NCI-H345 treated with DMSO at 0.1 percent for 48 hours (cell line): ENCODE results near the gene CNDP1.
"Not testable (repeated sequence)": the region's sequence is repeated elsewhere in the genome, so short reads cannot be mapped to it uniquely, and the experiment has no call there.

ENCODE experiments used
- DNase-seq: peaks from one replicate; lab custom pipeline; 2025; ENCODE audit not compliant: unreplicated experiment; lab: John Stamatoyannopoulos, UW

CNDP1 gene, protein sequence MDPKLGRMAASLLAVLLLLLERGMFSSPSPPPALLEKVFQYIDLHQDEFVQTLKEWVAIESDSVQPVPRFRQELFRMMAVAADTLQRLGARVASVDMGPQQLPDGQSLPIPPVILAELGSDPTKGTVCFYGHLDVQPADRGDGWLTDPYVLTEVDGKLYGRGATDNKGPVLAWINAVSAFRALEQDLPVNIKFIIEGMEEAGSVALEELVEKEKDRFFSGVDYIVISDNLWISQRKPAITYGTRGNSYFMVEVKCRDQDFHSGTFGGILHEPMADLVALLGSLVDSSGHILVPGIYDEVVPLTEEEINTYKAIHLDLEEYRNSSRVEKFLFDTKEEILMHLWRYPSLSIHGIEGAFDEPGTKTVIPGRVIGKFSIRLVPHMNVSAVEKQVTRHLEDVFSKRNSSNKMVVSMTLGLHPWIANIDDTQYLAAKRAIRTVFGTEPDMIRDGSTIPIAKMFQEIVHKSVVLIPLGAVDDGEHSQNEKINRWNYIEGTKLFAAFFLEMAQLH

DNA sequence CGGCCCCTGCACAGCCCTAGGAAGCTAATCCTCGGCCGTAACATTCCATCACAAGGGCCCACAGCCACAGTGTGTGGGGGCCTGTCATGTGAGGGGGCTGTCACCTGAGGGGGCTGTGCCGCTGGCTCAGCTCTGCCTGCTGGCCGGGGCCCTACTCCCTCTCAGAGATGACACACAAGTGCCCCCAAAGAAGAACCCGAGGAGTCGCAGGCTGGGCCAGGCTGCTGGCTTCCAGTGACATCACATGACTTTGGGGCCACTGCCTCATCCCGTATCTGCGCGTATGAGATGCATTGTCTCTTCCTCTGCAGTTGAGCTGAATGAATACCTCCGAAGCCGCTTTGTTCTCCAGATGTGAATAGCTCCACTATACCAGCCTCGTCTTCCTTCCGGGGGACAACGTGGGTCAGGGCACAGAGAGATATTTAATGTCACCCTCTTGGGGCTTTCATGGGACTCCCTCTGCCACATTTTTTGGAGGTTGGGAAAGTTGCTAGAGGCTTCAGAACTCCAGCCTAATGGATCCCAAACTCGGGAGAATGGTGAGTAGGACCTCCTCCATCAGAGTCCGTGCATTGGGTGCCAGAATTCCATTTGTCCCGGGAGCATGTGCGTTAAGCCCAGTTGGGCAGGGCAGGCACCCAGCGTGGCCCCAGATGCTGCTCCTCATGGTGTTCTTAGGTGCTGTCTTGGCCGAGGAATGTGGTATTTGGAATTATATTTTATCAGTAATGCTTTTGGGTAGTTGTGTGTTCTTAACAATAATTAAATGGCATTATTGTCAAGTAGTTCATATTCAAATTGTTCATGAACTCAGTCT, at the start of gene CNDP1:
Gene CNDP1, plus strand, starts transcription at position 351 of the 820 bp plus-strand sequence. Its CDS starts 168 bp downstream, at position 519.
- no peak for DNase-seq

DNA sequence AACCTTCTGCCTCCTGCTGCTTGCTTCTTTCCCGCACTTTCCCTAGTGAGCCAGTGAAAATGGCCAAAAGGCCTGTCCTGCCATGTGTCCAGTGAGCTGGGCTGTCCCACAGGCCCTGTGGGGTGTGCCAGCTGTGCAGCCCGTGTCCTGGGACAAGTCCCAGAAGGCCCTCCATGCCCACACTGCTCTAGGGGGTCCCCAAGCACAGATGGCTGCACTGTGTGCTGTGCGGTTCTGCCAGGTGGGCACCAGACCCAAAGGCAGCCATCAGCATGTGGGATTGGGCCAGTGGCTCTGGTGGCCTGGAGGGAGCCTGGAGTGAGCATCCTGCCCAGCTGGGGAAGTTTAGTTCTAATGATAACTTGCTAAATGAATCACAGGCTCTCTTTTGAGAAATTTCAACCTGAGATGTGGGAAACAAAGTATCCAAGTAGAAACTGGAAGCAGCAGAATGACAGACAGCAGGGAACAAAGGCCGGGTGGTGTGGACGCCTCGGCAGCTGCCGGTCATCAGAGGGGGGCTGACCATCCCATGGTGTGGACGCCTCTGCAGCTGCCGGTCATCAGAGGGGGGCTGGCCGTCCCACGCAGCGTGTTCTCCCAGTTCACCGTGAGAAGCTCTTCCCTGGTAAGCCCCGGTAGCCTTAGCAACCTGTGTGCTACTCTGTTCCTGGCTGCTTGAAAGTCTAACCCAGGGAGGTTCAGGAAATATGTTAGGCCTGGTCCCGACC, 48.0 kb upstream of the CNDP1 start:
- no peak for DNase-seq

DNA sequence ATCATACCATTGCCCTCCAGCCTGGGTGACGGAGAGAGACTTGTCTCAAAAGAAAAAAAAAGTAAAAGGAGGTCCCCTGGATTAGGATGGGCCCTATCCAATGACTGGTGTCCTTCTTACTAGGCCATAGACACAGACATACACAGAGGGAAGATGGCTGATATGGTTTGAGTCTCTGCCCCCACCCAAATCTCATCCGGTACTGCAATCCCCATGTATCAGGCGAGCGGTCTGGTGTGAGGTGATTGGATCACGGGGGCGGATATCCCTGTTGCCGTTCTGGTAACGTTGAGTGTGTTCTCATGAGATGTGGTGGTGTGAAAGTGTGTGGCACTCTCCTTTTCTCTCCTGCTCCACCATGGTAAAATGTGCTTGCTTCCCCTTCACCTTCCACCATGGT, 45.9 kb upstream of the CNDP1 start:
- DNase-seq, result no peak

DNA sequence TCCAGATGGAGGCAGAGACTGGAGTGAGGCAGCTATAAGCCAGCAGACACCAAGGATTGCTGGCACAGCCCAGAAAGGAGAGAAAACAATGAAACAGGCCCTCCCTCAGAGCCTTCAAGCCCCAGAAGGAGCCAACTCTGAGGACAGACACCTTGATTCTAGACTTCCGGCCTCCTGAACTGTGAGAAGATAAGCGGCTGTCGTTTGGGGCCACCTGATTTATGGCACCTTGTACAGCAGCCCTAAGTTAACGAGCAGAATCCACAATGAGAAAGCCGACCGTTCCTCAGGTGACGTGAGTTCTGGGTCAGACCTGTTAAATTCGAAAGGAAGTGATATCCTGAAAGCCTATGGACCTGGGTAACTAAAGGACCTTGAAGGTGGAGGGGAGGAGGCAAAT, 45.4 kb upstream of the CNDP1 start:
- DNase-seq, result no peak

DNA sequence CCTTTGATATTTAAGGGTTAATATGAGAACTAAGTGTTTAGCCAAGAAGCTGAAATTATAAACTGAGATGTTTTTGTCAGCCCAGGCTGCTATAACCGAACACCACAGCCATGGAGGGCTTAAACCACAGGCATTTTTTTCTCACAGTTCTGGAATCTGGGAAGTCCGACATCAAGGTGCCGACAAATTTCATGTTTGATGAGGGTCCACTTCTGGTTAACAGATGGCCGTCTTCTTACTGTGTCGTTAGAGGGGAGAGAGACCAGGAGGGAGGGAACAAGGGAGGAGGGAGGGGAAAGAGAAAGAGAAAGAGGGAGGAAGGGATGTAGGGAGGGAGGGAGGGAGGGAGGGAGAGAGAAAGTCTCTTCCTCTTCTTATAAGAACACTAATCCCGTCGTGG, 44.6 kb upstream of the CNDP1 start:
- DNase-seq, result no peak

DNA sequence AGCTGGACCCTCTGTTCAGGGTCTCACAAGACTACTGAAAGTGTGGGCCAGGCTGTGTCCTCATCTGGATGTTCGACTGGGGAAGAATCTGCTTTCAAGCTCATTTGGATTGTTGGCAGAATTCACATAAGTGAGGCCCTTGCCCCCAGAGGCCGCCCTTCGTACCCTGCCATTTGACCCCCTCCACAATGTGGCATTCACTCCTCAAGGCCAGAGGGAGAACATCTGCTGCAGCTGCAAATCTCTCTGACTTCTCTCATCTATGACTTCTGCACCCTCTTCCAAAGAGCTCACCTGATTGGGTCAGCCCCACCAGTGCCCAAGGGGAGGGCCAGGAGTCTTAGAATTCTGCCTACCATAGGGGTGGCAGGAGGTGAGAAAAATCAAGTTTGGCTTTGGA, 42.0 kb upstream of the CNDP1 start:
- no peak for DNase-seq

DNA sequence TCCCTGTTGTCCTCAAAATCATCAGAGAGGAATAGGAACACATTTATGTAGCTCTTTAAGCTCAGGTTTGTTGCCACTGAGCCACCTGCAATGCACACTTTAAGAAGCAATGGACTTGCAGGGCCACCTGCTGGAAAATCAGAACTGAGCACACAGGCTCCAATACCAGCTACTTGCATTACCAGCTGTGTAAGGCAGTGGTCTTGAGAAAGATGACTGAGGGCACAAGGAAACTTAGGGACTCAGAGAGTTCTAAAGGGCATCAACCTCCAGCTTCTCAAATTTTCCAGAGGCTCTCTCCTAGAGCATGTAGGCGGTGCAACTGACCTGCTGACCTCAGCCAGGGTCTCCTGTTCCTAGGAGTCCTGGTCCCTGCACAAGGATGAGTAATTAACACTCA, 40.6 kb upstream of the CNDP1 start:
- DNase-seq, result peak; percentile 53

DNA sequence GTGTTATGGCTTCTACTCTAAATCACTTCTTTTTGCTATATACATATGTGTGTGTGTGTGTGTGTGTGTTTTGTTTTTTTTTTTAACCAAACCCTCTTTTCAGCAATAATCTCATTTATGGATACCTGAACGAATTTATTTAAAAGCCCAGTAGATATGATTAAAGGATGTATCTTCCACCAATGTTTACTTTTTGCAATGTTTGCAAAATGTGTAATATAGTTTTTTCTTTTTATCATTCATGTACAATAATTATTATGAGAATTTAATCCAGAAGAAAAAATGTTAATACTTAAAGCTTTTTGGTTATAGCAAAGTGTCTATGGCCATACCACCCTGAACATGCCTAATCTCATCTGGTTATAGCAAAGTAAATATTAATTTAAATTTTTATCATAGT, 39.8 kb upstream of the CNDP1 start:
- no peak for DNase-seq

DNA sequence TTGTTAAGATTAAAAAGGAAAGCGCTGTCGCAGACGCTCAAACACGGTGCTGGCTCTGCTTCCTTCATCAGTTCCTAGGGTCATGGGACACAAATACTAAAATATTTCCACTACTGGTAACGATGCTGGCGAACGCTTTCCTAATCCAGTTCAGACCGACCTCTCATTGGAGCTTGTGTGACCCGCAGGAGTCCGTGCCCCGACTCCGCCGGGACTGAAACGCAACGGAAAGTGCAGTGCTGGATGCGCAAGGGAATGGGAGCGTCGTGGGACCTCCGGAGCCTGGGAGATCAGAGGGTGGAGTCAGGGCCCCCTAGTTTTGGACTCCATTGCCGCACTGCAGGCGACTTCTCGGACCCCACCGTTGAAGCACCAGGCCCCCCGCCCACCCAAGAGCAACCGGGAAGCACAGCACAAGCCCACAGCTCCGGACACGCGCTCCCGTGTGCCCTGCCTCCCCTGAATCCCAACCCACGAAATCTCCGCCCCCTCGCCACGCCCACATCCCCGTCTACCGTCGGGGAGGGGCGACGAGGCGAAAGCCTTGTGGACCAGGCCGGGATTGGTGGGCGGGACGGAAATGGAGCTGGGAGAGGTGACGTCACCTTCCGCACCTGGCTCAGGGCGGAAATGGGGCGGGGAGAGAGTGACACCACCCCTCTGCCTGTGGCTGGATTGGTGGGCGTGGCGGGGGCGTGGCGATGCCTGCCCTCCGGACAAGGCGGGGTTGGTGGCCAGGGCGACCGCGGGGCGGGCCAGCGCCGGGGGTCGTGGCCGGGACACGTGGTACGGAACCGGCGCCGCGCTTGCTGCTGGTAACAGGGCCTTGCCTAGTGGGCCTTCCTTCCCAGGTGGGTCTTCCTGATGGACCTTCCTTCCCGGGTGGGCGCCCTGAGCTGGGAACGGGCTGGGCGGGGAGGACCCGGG, 38.5 kb upstream of the CNDP1 start, which contains the start of gene CNDP2:
Gene CNDP2, plus strand, starts transcription at position 783 of the 927 bp plus-strand sequence. CDS start 3,611 bp downstream, outside the sequence.
- DNase-seq, result peak; percentile 93

DNA sequence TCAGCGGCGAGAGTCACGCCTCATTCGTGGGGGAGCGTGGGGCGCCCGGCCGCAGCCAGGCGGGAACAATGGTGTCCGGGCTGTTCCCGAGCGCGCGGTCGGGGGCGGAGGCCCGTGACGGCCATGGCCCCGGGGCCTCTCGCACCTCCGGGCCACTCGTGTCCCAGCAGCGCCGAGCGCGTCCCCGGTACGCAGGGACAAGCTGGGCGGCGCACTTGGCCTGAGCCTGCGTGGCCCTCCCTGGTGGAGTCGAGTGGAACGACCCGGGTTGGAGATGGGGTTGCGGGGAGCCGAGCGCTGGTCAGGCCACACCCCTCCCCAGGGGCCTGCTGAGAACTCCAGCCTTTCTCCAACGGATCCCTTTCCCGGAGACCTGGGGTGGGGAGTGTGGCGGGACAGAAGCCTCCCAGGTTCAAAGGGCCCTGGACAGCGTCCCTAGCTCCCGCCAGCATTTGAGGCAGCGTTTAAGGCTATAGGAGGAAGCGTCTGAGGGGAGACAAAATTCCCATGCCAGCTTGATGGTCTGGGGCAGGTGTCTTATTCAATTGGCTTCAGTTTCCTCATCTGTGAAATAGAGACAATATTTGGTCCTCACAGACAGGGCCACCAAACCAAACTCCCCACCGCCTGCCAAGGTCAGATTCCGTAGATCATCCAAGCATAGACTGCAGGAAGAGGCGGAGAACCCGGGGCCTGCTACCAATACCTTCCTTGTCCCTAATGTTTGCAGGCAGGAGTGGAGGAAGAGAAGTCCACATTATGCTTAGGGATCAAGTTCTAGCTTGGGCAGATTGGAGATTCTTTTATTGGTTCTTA, 37.6 kb upstream of the CNDP1 start:
- DNase-seq, result no peak

DNA sequence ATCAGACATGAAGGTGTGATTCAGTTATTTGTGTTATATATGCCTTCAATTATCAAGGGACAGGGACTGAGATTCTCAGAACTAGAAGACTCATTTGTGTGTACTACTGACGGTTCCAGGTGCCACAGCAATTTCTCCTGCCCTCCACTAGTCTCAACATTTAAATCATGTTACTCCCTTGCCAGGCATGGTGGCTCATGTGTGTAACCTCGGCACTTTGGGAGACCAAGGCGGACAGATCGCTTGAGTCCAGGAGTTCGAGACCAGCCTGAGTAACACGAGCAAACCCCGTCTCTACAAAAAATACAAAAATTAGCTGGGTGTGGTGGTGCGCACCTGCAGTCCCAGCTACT, 37.0 kb upstream of the CNDP1 start:
- no peak for DNase-seq

DNA sequence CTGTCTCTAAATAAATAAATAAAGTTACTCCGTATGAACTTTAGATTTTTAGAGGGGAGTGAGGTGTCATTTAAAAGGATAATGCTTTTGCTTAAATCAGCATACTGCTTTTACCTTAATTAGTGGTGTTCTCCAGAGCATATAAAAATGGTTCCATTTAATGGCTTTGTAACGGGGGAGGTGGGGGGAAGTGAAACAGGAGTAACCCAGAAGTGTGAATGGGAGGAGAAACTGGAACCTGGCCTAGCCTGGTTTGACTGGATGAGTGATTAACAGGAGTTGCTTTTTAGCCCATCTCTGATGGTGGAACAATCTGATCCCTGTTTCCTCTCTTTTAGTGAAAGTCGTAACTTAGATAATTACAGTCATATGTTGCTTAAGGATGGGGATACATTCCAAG, 36.5 kb upstream of the CNDP1 start:
- no peak for DNase-seq

DNA sequence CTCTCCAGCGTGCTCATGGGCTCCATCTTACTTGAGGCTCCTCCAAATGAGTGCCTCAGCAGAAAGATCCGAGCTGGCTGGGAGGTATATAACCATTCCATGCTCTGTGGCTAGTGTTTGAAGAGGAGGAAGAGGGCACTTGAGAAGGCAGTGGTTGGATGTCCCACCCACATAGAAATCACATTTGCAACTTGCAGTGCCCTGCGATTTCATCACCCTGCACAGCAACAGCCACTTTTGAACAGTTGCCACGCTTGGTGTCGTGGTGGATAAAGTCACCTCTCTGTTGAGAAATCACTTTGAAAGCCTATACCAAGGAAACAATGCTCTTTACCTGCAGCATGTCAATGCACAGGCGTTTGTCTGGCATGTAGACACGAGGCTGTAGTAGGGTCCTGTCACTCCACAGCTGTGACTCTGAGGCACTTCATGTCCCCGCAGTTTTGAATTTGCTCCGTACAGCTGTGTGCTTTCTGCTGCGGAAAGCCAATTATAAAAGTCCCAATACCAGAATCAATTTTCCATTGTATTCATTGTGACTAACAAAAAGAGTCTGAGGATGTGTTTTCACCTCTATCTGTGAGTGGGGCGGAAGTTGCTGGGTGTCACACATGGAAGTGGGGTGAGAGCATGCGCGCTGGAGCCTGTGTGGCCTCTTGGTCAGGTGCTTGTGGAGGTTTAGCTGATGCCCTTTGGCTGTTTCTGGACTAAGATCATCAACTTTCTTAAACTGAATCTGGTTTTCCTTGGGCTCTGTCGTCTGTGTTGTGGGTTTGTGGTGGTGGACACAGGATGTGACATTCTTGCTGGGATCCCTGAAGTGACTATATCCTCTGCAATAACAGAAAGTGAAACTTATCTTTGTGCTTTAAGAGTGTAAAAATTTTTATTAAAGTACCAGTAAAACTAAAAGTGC, 35.3 kb upstream of the CNDP1 start:
- no peak for DNase-seq

DNA sequence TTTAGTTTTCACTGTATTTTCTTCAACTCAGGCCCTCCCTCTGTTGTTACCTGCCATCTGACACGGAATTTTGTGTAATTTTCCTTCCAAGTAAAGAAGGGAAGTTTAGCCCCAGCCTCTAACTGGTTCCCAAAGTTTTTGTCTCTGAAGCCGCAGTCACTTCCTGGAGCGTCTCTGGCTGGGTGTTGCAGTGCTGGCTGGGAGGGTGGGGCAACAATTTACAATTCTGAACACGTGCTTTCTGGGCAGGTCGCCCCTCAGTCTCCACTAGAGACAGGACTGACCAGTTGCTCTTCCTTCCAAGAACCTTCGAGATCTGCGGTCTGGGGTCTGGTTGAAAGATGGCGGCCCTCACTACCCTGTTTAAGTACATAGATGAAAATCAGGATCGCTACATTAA, 34.7 kb upstream of the CNDP1 start:
- no peak for DNase-seq

DNA sequence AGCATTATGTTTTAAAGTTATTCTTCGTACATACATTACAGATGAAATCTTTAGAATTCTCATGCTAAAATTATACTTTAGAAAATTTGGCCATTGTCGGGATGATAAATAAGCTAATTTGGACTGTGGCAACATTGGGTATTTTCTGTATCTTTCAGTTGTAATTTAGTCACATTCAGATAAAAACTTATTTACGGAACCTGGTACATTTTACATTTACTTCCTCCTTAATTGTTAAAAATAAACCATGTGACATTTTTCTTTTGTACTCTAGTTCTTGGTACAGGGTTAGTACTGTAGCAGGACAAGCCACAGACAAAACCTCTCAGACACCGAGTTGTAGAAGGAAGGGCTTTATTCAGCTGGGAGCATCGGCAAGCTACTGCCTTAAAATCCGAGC, 33.9 kb upstream of the CNDP1 start:
- DNase-seq, result no peak

DNA sequence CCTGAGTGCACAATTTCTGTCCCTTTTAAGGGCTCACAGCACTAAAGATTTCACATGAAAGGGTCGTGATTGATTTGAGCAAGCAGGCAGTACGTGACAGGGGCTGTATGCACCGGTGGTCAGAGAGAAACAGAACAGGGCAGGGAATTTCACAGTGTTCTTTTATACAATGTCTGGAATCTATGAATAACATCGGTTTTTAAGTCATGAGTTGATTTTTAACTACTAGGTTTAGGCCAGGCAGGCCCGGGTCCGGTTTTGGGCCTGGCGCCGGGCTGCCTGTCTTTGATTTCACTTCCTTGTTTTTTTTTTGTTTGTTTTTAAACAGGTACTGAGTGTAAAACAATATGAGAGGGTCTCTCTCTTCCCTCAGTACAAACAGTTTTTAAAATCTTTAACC, 33.5 kb upstream of the CNDP1 start:
- DNase-seq, result not testable (repeated sequence)

DNA sequence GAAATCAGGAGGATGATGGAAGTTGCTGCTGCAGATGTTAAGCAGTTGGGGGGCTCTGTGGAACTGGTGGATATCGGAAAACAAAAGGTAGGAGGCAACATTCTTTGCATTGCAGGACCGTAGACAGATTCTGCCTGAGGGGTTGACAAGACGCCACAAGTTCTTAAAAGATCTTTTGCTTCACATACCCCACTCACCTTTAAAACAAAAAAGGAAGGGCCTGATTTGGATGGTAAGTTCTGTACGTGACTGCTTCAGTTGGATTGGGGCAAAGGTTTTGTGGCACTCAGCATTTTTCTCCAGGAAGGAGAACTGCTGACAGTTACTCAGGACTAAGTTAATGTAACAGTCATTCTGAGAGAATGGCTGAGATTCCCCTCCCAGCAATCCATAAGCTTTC, 32.9 kb upstream of the CNDP1 start:
- no peak for DNase-seq

DNA sequence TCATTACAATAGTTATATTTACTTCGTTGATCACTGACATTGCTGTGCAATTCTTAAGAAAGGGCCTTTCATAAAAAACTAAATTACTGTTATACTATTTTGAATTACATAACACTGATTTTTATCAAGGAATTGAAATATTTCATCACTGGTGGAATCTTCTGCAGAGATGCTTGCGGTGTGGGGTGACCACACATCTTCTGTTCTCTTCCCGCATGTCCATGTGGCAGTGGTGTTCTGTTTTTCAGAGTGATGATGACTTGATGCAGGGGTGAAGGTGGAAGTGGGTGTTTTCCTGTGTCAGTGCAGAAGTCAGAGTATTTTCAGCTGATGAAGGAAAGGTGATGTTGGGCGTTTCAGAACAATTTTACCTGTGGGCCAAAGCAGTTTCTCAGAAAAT, 31.2 kb upstream of the CNDP1 start:
- DNase-seq, result no peak
